Measurements from ENCODE around the gene MYL9.

The MYL9 gene

DNA sequence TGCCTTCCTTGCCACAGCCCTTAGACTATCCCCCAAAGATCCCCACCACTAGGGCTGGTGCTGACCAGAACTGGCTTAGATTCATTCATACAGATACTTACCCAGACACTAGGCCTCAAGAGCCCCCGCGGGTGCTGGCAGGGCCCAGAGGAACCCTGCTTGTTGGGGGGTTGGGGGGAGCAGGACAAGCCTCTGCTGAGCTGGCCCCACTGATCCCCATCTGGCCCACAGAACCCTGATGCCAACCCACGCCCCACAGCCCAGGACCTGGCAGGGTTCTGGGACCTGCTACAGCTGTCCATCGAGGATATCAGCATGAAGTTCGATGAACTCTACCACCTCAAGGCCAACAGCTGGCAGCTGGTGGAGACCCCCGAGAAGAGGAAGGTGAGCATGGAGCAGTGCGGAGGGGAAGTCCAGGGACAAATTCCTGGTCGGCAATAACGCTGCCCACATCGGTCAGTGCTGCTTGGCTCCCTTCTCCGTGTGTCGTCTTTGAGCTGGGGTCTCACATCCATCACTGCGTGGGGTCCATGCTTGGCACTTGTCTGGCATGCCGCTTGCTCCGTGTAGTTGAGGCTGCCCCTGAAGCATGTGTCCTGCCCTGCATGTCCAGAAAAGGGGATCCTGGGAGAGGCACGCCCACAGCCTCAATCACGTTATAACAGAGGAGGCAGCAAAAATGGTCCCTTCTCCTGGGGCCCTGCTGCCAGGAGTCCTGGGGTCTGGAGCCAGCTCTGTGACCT is 15.5 kb upstream of the MYL9 start:
- no peak for DNase-seq (ENCODE audit: low read depth, low spot score)

DNA sequence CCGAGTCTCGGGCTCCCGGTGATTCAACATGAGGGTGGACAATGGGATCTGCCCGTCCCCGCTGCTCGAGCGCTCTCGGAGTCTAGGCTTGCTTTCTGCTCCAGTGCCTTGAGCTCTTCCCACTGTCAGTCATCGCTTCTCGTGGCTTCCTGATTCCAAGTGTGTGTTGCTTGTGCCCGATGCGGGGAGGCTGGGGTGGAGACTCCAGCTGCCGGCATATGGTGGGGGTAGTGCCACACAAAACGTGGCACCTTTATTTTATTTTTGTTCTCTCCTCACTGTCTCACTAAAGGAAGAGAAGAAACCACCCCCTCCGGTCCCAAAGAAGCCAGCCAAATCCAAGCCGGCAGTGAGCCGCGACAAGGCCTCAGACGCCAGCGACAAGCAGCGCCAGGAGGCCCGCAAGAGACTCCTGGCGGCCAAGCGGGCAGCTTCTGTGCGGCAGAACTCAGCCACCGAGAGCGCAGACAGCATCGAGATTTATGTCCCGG is 14.8 kb upstream of the MYL9 start:
- no peak for DNase-seq (ENCODE audit: low read depth, low spot score)

DNA sequence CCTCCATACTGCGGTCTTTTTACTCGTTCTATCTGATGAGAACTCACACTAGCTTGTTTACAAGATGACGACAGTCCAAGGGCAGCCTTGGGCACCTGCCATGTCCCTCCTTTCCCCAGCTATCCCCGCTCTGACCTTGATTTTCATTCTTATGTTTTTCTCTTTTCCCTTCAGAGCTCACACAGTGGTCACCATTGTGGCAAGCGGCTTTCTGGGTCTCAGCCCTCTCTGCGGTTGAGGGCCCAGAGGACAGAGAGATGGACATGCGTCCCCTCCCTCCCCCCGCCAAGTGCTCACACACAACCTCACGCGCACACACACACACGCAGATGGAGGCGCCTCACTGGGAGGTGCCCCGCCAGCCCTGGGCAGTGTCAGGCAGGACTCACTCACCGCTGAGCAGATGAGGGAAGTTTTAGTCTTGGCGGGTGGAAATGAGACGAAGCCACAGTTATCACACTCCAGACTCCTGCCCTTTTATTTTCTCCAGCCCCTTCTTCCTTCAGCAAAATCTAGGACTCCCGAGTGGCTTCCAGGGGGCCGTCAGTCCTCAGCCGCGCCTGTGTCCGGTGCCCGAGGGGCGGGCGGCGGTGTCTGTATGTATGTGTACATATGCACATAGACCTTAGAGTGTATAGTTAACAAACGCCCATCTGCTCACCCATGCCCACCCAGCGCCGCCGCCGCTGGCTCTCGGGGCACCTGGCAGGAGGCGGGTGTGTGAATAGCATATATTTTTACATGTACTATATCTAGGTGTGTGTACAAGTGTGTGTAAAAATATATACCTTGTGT is 13.8 kb upstream of the MYL9 start:
- no peak for DNase-seq (ENCODE audit: low read depth, low spot score)

DNA sequence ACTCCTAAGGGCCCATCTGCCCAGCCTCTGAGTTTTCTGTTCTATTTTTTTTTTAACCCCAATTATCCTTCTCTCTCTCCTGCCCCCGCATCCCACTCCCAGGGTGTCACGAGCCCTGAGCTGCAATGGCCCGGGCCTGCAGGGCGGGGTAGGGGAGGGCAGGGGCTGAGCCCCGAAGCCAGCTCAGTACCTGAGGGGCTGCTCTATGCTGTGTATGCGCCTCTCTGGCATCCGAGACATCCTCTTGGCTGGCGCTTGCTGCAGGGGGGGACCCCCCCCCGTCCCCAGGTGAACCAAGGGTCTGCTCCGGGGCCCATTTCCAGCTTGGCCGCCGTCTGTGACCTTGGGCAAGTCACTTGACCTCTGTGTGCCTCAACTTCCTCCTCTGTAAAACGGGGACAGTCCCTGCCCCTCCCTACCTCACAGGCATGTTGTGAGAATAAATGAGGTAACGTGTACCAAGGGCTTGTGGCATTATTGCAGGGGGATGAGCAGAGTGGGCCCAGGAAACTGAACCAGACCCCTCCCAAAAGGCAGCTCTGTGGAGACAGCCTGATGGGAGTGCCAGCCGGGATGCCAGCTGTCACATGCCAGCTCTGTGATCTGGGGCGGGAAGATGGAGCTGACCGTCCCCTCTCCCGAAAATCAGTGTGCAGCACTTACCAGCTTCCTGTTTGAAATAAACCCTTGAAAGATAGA is 13.0 kb upstream of the MYL9 start:
- no peak for DNase-seq (ENCODE audit: low read depth, low spot score)

DNA sequence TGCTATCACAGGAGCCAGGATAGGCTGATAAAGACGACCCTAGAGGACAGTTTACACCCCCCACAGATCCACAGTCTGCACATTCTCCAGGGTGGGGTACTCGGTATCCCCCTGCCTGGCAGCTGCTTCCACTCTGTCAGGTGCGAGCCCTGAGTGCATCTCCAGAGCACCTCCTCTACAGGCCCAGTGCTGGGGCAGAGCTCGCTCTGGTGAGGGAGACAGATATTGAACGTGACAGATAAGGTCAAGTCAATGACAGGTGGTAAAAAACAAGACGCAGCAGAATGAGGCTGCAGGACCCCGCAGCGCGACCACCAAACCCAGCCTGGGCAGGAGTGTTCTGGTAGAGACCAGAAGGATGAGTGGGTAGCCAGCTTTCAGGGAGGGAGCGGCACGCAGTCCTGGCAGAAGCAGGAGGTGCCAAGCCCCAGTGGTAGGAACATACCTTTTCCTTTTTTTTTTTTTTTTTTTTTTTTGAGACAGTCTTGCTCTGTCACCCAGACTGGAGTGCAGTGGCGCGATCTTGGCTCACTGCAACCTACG is 12.4 kb upstream of the MYL9 start:
- no peak for DNase-seq (ENCODE audit: low read depth, low spot score)

DNA sequence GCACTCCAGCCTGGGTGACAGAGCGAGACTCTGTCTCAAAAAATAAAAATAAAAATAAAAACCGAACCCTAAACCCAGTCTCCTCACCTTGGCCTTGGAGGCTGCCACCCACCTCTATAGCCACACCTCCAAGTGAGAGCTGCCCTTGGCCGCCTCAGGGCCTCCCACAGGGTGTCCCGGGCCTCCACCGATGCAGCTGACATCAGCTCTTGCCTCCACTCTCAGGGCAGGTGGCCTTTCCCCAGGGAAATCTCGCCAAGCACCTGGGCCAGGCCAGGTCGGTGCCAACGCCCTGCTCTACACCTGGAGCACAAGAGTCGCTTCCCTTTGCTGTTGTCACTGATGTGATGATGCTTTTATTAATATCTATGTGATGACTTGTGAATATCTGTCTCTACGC is 8.9 kb upstream of the MYL9 start:
- DNase-seq (ENCODE audit: low read depth, low spot score): no peak

DNA sequence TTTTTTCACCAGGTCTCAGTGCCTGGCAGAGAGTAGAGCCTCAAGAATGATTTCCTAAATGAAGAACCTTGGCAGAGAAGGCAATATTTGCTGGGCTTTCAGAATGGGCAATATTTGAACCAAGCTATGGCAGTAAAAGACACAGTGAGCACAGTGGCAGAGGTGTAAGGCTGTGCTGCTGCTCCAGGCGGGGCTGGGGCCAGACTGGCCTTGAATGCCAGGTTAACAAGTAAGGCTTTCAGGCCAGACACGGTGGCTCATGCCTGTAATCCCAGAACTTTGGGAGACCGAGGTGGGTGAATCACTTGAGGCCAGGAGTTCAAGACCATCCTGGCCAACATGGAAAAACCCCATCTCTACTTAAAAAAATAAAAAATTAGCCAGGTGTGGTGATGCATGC is 8.5 kb upstream of the MYL9 start:
- no peak for DNase-seq (ENCODE audit: low read depth, low spot score)

DNA sequence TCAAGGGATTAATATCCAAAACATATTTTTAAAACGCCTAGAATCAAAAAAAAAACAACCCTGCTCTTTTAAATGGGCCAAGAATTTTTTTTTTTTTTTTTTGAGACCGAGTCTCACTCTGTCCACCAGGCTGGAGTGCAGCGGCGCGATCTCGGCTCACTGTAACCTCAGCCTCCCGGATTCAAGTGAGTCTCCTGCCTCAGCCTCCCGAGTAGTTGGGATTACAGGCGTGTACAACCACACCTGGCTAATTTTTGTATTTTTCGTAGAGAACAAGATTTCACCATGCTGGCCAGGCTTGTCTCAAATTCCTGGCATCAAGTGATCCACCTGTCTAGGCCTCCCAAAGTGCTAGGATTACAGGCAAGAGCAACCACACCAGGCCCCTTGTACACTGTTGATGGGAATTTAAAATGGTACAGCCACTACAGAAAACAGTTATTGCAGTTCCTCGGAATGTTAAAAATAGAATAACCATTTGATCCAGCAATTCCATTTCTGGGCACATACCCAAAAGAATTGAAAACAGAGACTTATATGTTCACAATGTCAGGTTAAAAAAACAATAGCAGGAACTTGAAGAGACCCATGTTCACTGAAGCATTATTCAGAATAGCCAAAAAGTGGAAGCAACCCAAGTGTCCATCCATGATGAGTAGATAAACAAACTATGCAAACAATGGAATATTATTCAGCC is 3.1 kb upstream of the MYL9 start:
- DNase-seq (ENCODE audit: low read depth, low spot score): no peak

DNA sequence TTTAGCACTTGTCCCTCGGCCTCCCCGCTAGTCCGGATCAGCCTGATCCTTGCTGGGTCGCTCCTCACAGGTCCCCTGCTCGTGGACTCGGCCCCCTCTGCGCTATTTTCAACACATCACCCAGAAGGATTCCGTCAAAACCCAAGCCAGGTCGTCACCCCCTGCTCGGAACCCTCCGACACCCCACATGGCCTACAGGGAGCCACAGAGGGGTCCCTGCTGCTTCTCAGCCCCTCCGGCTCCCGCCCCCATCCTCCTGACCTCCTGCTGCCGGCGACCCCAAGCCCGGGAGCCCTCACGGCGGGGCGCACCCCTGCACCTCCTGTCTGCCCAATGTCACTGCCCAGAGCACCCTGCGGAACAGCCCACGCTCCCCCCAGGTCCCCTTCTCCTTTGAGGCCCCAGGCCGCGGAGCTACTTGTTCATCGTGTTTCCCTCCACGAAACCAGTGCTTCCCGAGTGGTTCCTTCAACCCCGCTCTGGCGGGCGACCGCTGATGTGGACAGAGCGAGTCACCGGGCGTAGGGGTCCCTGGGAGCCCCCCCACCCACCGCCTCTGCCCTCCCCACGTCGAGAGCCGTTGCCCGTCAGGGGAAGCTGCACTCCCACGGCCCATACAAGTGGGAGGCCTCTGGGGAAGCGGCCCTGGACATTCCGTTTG is 638 bp upstream of the MYL9 start:
- DNase-seq (ENCODE audit: low read depth, low spot score): no peak

DNA sequence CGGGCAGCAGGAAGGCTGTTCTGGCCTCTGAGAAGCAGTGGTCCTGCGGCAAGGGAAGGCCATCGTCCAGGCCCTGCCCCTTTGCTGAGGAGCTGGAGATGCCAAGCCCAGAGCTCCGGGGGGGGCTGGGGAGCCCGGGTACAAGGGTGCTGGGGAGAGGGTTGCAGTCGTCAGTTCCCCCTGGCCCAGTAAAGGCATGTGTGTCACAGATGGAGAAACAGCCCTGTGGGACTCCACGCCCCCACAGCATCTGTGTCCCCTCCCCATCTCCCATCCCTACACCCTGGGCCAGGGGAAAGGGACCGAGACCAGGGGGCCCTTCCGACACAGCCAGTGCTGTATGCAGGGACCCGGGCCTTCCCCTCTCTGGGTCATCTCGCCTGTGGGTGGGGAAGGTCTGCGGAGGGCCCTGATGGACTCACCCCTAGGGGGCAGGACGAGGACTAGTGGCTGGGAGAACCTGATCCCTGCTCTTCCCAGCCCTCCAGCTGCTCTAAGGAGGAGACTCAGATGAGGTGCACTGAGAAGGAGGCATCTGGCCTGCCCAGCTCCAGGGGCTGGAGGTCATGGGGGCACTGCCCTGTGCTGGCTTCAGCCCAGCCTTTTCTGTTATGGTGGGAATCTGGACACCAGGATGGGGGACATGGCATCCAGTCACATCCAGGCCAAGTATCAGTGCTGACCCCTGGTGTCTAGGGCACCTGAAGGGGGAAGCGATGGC is 609 bp downstream of the MYL9 start:
- DNase-seq (ENCODE audit: low read depth, low spot score): peak; percentile 84

DNA sequence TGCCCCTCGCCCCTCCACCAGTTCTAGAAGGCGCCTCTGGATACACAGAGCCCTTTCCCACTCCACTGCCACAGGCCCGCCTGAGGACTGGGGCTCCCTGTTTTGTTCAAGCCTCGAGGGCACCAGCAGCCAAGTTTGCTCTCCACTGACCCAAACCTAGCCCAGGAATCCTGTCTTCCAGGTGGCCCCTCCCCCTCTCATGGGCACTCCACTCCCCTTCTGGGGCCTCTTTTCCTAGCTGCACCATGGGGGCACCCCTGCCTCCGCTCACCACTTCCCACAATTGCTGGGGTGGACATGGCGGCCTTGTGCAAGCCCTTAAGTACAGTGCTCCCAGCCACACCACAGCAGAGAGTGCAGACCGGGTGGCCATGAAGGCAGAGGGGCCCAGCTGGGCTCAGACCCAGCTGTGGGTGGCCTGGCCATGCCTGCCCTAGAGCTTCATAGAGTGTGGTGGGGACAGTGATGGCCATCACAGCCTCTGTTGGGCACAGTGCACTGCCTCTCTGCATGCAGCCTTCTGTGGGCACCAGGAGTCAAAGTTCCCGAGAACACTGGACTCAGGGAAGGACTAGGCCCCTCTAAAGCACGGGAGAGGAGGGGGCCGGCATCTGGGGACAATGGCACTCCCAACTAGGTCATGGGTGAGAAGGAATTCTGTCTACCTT is 1.3 kb downstream of the MYL9 start:
- DNase-seq (ENCODE audit: low read depth, low spot score): no peak

DNA sequence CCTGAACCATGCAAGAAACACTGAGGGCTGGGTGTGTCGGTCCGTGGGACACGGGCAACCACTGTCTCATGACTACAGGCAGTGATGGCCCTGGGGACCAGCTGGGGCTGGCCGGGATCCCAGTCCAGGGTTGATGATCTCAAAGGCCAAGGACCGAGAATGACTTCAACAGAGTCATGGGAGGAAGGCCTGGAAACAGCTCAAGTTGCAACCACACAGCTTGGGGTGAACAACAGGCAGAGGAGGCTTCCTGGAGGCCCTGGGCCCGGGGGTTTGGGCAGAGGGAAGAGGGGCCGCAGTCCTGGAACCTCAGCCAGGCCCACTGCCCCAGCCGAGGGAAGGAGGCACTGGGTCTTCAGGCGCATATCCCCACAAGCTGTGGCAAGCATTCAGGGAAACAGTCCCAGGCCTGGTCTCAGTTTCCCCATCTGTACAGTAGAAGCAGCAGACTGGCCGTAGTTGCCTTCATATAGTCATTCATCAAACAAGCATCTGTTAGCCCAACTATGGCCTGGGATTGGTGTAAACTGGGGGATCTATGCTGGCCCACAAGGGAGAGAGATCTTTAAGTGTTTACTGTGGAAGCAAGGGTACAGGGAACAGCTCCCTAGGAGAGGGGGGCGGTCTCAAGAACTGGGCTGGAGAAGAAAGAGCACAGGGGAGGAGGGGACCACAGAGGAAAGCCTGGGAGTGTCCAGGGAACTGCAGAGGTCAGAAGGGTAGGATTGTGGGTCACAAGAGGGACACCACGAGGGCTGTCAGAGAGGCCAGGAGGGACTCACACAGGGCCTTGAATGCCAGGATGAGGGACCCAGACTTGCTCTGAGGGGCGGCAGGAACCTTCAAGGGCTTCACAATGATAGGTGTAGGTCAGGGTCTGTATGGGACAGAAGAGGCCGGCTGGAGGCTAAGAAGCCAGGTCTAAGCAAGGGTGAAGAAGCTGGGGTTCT is 2.1 kb downstream of the MYL9 start:
- no peak for DNase-seq (ENCODE audit: low read depth, low spot score)

DNA sequence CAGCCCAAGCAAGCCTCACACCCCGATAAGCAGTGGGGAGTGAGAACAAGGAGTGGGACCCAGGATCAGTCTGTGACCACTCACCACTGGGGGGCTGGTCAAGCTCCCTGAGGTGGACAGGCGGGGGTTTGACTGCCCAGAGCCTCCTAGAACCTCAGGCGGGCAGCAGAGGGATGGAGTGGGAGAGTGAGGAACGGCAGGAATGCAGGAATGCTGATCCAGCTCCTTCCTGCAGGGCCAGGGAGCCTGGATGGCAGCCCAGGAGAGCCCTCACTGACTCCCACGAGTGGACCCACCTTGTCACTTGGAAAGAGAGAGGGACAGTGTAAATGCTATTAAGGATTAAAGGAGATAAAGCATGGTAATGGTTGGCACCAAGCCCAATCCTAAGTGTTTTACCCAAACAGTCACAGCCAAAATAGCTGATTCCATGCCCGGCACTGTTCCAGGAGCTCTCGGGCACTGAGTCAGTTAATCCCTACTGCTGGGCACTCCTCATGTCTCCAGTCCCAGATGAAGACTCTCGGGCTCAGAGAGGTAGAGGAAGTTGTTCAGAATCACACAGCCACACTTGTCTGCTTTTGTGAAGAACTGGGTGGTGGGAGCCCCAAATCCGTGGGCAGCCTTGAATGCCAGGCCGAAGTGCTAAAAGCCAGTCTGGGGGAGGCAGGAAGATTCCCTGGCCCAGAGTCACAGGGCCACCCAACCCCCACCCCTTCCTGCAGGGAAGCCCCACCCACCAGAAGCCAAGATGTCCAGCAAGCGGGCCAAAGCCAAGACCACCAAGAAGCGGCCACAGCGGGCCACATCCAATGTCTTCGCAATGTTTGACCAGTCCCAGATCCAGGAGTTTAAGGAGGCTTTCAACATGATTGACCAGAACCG is 3.1 kb downstream of the MYL9 start:
- no peak for DNase-seq (ENCODE audit: low read depth, low spot score)

DNA sequence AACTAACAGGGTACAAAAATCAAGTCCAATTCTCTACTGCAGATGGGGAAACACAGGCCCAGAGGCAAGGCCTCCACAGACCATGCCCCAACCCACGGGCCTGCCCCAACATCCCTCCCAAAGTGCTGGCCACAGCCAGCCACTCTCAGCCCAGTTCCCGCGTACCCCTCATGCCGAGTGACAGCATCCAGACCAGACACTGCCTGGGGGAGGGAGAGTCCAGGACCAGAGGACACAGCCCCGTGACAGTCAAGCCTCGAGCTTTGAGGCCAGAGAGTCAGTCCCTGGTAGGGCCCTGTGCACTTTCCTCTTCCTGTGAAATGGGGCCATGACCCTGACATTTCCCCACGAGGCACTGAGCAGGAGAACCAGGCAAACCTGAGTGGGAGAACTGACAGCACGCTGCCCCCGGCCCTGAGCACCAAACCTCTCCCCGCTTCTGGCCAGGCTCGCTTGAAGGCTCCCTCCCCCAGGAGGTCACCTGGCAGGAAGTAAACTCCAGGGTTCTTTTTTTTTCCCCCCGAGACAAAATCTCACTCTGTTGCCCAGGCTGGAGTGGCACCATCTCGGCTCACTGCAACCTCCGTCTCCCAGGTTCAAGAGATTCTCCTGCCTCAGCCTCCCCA is 4.9 kb downstream of the MYL9 start:
- DNase-seq (ENCODE audit: low read depth, low spot score): no peak

DNA sequence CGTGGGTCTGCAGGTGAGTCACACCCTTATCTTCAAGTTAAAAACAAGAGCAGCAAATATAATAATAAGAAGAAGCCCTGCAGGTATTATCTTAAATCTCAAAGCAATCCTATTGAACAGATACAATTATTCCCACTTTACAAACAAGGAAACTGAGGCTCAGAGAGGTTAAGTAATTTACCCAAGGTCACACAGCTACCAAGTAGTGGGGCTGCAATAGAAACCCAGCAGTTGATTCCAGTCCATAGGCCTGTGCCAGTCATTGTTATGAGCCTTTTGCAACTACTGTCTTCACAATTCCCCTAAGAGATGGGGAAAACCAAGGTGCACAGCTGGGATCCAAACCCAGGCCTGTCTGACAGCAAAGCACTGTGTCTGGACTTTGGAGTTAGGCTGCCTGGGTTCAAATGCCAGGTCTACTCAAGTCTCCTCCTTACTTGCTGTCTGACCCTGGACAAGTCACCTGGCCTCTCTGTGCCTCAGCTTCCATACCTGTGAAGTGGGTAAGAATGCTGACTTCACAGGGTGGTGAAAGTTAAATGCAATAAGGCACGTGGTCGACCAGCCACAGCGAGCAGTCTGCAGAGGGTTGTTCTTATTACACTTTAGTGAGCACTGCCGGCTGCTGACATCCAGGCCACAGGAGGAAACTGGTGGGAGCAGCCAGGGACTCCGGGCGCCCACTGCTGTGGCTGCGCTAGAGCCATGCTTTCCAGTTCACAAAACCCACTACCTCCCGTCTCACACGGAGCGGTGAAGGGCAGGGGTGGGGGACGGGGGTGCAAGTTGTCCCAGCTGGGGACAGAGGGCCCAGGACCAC is 6.1 kb downstream of the MYL9 start:
- no peak for DNase-seq (ENCODE audit: low read depth, low spot score)

DNA sequence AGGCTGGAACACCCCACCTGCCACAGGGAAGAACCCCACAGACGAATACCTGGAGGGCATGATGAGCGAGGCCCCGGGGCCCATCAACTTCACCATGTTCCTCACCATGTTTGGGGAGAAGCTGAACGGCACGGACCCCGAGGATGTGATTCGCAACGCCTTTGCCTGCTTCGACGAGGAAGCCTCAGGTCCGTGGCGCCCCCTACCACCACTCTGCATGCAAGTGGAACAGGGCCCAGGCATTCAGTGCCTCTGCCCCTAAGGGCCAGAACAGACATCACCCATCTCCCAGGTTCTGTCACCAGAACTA is 6.6 kb downstream of the MYL9 start:
- peak; percentile 64 for DNase-seq (ENCODE audit: low read depth, low spot score)

All from ELF-1 (cell line).